SK-N-SH (cell line): ENCODE results near the gene NR2F1-AS1. TPM values are rescaled to one million over a fixed set of nuclear protein-coding genes. Genes with fewer than 3 reads are reported as not detected.

ENCODE experiments used
- CTCF ChIA-PET: fragments of 300-600, 350-600 bp; formaldehyde crosslinking; extraction: SDS; loops from one replicate; lab custom pipeline; 2021; lab: Yijun Ruan, JAX
- POLR2A ChIA-PET: fragments of 350-600 bp; sonication (Branson Sonifier 250); formaldehyde crosslinking; extraction: SDS; loops from one replicate; lab custom pipeline; 2020; ENCODE audit warnings: antibody characterized with exemption, inconsistent platforms; lab: Yijun Ruan, JAX
- DNase-seq: peaks from one replicate; pipeline ENCODE4 v3.0.0; 2012
- H2AFZ ChIP-seq: fragments of 200-600 bp; sonication (generic); 2 replicates; pipeline ENCODE4 v1.8.1; 2016; ENCODE audit warnings: antibody characterized with exemption, mild to moderate bottlenecking, low read depth
- H3F3A ChIP-seq: fragments of 200-600 bp; sonication (generic); replicated peaks from 2 replicates; pipeline ENCODE3; 2016; ENCODE audit warnings: antibody characterized with exemption, mild to moderate bottlenecking; ENCODE audit not compliant: insufficient read depth
- H3K27ac ChIP-seq, 2 experiments: fragments of 200-500 bp in 1 of 2; fragments of 200-600 bp in 1 of 2; sonication (Bioruptor generic) in 1 of 2; sonication (generic), shearing (Covaris generic) in 1 of 2; 2 replicates each; pipeline versions ENCODE4 v1.5.1 to v1.6.1; 2014 to 2016; ENCODE audit warnings: low read depth in 2 of 2, inconsistent platforms in 1 of 2, low read length in 1 of 2, mild to moderate bottlenecking in 1 of 2, mixed read lengths in 1 of 2
- H3K27me3 ChIP-seq: fragments of 200-600 bp; sonication (generic), shearing (Covaris generic); 2 replicates; pipeline ENCODE4 v1.6.1; 2016; ENCODE audit warnings: mixed run types; ENCODE audit not compliant: insufficient read depth
- H3K36me3 ChIP-seq, 2 experiments: fragments of 200-500 bp in 1 of 2; fragments of 200-600 bp in 1 of 2; sonication (Bioruptor generic) in 1 of 2; sonication (generic) in 1 of 2; replicated peaks in 1 of 2; 2 replicates each; pipeline versions ENCODE3 to v1.5.1; 2014 to 2016; ENCODE audit warnings: low read length in 1 of 2, mild to moderate bottlenecking in 1 of 2; ENCODE audit not compliant: insufficient read depth in 2 of 2, control insufficient read depth in 1 of 2
- H3K4me1 ChIP-seq, 2 experiments: fragments of 200-500 bp in 1 of 2; fragments of 200-600 bp in 1 of 2; sonication (Bioruptor generic) in 1 of 2; sonication (generic), shearing (Covaris generic) in 1 of 2; 2 replicates each; pipeline versions ENCODE4 v1.5.1 to v1.6.1; 2014 to 2016; ENCODE audit warnings: low read depth in 1 of 2, low read length in 1 of 2, mixed run types in 1 of 2; ENCODE audit not compliant: insufficient read depth in 2 of 2, control insufficient read depth in 1 of 2
- H3K4me2 ChIP-seq: fragments of 200-600 bp; sonication (generic), shearing (Covaris generic); 2 replicates; pipeline ENCODE4 v1.6.1; 2017; ENCODE audit warnings: mixed run types
- H3K4me3 ChIP-seq, 2 experiments: fragments of 200-500 bp in 1 of 2; fragments of 200-600 bp in 1 of 2; sonication (Bioruptor generic) in 1 of 2; sonication (generic), shearing (Covaris generic) in 1 of 2; 2 replicates each; pipeline versions ENCODE4 v1.5.1 to v1.8.1; 2014 to 2016; ENCODE audit warnings: low read depth in 2 of 2, inconsistent platforms in 1 of 2, low read length in 1 of 2, mild to moderate bottlenecking in 1 of 2, mixed read lengths in 1 of 2, moderate library complexity in 1 of 2
- H3K79me2 ChIP-seq: fragments of 200-600 bp; sonication (generic); 2 replicates; pipeline ENCODE4 v1.8.1; 2017; ENCODE audit warnings: mild to moderate bottlenecking; ENCODE audit not compliant: insufficient read depth
- H3K9ac ChIP-seq: fragments of 200-600 bp; sonication (generic); 2 replicates; pipeline ENCODE4 v1.6.1; 2017; ENCODE audit warnings: mixed run types
- H3K9me2 ChIP-seq: fragments of 200-600 bp; sonication (generic); 2 replicates; pipeline ENCODE4 v1.6.1; 2017; ENCODE audit warnings: mixed run types
- H3K9me3 ChIP-seq: fragments of 200-600 bp; sonication (generic); 2 replicates; pipeline ENCODE4 v1.6.1; 2017; ENCODE audit warnings: mixed run types, mild to moderate bottlenecking, moderate library complexity
- H4K20me1 ChIP-seq: fragments of 200-600 bp; sonication (generic); 2 replicates; pipeline ENCODE4 v1.6.1; 2017; ENCODE audit warnings: mild to moderate bottlenecking, mixed run types; ENCODE audit not compliant: insufficient read depth
- EP300 ChIP-seq, 2 experiments: IDR thresholded peaks; 2 replicates each; pipeline versions ENCODE4 v1.4.0 to v1.6.1; 2012; ENCODE audit warnings: borderline replicate concordance in 1 of 2, low read depth in 1 of 2, low read length in 1 of 2
- JUND ChIP-seq: IDR thresholded peaks from 2 replicates; pipeline ENCODE4 v1.4.0; 2012
- MEF2A ChIP-seq: IDR thresholded peaks from 2 replicates; pipeline ENCODE4 v1.4.0; 2012; ENCODE audit warnings: low read depth, borderline replicate concordance
- SIN3A ChIP-seq: IDR thresholded peaks from 2 replicates; pipeline ENCODE4 v1.6.1; 2012; ENCODE audit warnings: low read depth, mild to moderate bottlenecking, low read length, moderate library complexity, borderline replicate concordance
- TAF1 ChIP-seq: IDR thresholded peaks from 2 replicates; pipeline ENCODE4 v1.6.1; 2012; ENCODE audit warnings: low read depth, mild to moderate bottlenecking, low read length, moderate library complexity, borderline replicate concordance
- TCF12 ChIP-seq: IDR thresholded peaks from 2 replicates; pipeline ENCODE4 v1.4.0; 2012
- YY1 ChIP-seq: IDR thresholded peaks from 2 replicates; pipeline ENCODE4 v1.4.0; 2012; ENCODE audit warnings: low read depth, mild to moderate bottlenecking
- WGBS: methylation state at CpG from one replicate; pipeline ENCODE4 v1.1.6; 2017; ENCODE audit warnings: low lambda C conversion rate; 5-methylcytosine and 5-hydroxymethylcytosine counted together
- polyA plus RNA-seq, 3 experiments: library from polyadenylated mRNA; depleted of rRNA; stranded (reverse); fragments of >200 nt; gene quantifications; 2 replicates each; pipeline ENCODE4 v1.2.3, GENCODE V29; 2012
- TF ChIP-seq, protein P1 (sequence below): IDR thresholded peaks from 2 replicates; pipeline ENCODE4; 2012
- TF ChIP-seq, protein P2 (sequence below): IDR thresholded peaks from 2 replicates; pipeline ENCODE4 v1.6.1; 2012; ENCODE audit warnings: mild to moderate bottlenecking, low read depth, low read length, moderate library complexity
- TF ChIP-seq, protein P3 (sequence below): fragments of 150-350 bp; IDR thresholded peaks from 2 replicates; pipeline ENCODE4 v1.6.1; 2017; ENCODE audit warnings: antibody characterized with exemption, low read length, low read depth, borderline replicate concordance
- TF ChIP-seq, protein P4 (sequence below): IDR thresholded peaks from 2 replicates; pipeline ENCODE4 v1.4.0; 2012; ENCODE audit warnings: low read depth, borderline replicate concordance
- TF ChIP-seq, protein P5 (sequence below): IDR thresholded peaks from 2 replicates; pipeline ENCODE4 v1.4.0; 2012; ENCODE audit warnings: low read depth

NR2F1-AS1 gene
- polyA plus RNA-seq, 1 of the 3 experiments (the other 2 are of a cell fraction) = 7.4 TPM

DNA sequence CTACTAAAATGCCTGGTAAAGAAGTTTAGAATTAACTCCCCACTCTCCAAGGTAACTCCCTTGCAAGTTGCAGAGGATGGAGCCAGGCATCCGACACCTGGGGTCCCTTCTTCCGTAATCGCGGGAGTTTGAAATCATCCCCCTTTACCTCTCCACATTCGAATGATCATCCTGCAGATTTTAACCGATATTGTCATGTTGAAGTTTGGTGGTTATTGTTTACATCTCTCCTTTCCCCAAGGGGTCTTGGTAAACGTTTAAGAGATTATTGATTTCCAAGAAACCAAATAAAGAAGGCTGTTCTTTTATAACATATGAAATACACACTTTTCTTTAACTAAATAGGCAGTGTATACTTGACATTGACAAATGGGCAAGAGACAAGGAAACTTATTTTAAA lies 28.7 kb upstream of the NR2F1-AS1 start (continued):
- TF ChIP-seq, protein P1, sequence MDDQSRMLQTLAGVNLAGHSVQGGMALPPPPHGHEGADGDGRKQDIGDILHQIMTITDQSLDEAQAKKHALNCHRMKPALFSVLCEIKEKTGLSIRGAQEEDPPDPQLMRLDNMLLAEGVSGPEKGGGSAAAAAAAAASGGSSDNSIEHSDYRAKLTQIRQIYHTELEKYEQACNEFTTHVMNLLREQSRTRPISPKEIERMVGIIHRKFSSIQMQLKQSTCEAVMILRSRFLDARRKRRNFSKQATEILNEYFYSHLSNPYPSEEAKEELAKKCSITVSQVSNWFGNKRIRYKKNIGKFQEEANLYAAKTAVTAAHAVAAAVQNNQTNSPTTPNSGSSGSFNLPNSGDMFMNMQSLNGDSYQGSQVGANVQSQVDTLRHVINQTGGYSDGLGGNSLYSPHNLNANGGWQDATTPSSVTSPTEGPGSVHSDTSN = no peak
- TF ChIP-seq, all 33 proteins: peak for 0

DNA sequence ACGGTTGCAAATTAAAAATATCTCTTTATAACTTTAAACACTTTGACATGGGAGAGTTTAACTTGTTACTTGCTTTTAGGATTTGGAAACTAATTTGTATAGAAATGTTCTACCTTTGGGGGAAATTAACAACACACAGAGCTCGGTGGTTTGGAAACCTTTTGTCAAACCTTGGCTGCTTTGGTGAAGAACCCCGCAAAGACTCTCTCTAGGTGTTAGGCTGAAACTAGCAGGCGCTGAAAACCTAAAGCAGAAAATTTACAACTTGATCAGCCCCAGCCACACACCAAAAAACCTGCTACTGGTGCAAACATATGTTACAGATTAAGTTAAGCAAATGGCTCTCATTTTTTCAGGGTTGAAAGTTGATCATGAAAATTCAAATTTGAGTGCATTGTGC lies 27.8 kb upstream of the NR2F1-AS1 start:
- Histone ChIP-seq H3K36me3 (no peaks in the 10 kb centered on the region), H2AFZ (no peak overlapping the region), H3K9ac (no peak overlapping the region), H3K27ac (no peak overlapping the region), H3K27me3 (peaks cover 6% of the 10 kb centered on the region), H3F3A (peaks cover 14% of the 10 kb centered on the region), H3K4me2 (no peak overlapping the region), H3K4me1 (peaks cover 0 to 13% of the 10 kb centered on the region in 2 experiments; a peak in 3 of 4 replicates), H3K4me3 (no peak overlapping the region), H4K20me1 (no peaks in the 10 kb centered on the region), H3K9me3 (no peaks in the 10 kb centered on the region), H3K79me2 (no peaks in the 10 kb centered on the region), H3K9me2 (no peaks in the 10 kb centered on the region)
- TF ChIP-seq EP300 (IDR thresholded peaks at IDR 0.05; ENCODE audit: borderline replicate concordance in 1 of 2, low read depth in 1 of 2, low read length in 1 of 2) = no peak
- TF ChIP-seq MEF2A = no peak
- TF ChIP-seq TCF12 = no peak
- TF ChIP-seq, protein P2, sequence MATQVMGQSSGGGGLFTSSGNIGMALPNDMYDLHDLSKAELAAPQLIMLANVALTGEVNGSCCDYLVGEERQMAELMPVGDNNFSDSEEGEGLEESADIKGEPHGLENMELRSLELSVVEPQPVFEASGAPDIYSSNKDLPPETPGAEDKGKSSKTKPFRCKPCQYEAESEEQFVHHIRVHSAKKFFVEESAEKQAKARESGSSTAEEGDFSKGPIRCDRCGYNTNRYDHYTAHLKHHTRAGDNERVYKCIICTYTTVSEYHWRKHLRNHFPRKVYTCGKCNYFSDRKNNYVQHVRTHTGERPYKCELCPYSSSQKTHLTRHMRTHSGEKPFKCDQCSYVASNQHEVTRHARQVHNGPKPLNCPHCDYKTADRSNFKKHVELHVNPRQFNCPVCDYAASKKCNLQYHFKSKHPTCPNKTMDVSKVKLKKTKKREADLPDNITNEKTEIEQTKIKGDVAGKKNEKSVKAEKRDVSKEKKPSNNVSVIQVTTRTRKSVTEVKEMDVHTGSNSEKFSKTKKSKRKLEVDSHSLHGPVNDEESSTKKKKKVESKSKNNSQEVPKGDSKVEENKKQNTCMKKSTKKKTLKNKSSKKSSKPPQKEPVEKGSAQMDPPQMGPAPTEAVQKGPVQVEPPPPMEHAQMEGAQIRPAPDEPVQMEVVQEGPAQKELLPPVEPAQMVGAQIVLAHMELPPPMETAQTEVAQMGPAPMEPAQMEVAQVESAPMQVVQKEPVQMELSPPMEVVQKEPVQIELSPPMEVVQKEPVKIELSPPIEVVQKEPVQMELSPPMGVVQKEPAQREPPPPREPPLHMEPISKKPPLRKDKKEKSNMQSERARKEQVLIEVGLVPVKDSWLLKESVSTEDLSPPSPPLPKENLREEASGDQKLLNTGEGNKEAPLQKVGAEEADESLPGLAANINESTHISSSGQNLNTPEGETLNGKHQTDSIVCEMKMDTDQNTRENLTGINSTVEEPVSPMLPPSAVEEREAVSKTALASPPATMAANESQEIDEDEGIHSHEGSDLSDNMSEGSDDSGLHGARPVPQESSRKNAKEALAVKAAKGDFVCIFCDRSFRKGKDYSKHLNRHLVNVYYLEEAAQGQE = no peak
- TF ChIP-seq, protein P3, sequence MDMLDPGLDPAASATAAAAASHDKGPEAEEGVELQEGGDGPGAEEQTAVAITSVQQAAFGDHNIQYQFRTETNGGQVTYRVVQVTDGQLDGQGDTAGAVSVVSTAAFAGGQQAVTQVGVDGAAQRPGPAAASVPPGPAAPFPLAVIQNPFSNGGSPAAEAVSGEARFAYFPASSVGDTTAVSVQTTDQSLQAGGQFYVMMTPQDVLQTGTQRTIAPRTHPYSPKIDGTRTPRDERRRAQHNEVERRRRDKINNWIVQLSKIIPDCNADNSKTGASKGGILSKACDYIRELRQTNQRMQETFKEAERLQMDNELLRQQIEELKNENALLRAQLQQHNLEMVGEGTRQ = no peak
- no peak for TF ChIP-seq YY1
- TF ChIP-seq, protein P4, sequence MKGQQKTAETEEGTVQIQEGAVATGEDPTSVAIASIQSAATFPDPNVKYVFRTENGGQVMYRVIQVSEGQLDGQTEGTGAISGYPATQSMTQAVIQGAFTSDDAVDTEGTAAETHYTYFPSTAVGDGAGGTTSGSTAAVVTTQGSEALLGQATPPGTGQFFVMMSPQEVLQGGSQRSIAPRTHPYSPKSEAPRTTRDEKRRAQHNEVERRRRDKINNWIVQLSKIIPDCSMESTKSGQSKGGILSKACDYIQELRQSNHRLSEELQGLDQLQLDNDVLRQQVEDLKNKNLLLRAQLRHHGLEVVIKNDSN = no peak
- no peak for TF ChIP-seq JUND
- TF ChIP-seq TAF1 = no peak
- TF ChIP-seq, protein P1 = no peak
- no peak for TF ChIP-seq SIN3A
- TF ChIP-seq, protein P5, sequence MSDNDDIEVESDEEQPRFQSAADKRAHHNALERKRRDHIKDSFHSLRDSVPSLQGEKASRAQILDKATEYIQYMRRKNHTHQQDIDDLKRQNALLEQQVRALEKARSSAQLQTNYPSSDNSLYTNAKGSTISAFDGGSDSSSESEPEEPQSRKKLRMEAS = no peak
- ChIA-PET POLR2A (no interaction called here), CTCF (interaction anchor here (0.7 to 3.4 kb wide), 13 partner anchors 10 to 1286 kb away, joined by 3 to 43 read pairs (median 10); no protein-coding TSS in a partner anchor)
- no peak for DNase-seq
- WGBS = 82% methylated on average over 4 of the region's 4 CpGs
